ENCODE results near the gene SCNN1B. TPM values are rescaled to one million over a fixed set of nuclear protein-coding genes. Genes with fewer than 3 reads are reported as not detected.

The SCNN1B gene
- total and polyA plus RNA-seq, 2 of the 13 experiments (the other 11 are each of a cell fraction or from before 2014, with no cell fraction given) = not detected

DNA sequence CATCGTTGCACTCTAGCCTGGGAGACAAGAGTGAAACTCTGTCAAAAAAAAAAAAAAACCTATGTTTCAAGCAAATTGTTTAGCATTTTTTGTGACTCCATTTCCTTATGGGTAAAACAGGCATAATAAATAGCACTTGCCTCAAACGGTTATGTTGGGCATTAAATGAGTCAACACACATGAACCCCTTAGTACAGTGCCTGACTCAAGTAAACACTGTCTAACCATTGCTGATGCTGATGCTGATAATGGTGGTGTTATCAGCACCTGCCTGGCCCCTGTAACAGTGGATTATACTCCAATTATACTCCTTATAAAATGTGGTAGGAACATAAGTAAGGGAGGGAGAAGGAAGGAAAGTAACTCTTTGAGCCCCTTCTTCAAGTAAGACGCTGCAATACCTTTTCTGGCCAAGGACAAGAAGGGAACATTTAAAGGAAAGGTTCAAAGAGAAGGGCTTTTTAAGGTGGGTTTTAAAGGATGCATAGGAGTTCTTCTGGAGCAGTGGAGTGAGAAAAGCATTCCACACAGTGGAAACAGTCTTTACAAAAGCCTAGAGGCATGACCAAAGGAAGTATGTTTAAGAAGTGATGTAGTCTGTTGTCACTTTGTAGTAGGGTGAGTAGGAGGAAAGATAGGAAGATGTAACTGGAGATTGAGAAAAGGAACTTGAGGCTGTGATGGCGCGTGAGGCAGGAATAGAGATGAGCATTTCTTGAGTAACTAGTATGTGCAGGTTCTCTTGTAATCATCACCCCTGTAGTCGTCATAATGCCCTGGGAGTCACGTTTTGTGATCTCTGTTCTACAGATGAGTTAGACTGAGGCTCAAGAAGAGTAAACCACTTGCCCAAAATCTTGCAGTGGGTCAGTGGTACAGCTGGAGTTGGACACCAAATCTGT lies 4.3 kb downstream of the SCNN1B start (continued):
- TF ChIP-seq, protein P1, sequence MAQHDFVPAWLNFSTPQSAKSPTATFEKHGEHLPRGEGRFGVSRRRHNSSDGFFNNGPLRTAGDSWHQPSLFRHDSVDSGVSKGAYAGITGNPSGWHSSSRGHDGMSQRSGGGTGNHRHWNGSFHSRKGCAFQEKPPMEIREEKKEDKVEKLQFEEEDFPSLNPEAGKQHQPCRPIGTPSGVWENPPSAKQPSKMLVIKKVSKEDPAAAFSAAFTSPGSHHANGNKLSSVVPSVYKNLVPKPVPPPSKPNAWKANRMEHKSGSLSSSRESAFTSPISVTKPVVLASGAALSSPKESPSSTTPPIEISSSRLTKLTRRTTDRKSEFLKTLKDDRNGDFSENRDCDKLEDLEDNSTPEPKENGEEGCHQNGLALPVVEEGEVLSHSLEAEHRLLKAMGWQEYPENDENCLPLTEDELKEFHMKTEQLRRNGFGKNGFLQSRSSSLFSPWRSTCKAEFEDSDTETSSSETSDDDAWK (CRISPR knock-in tag; IDR thresholded peaks at IDR 0.05) = no peak
- TF ChIP-seq, protein P2, sequence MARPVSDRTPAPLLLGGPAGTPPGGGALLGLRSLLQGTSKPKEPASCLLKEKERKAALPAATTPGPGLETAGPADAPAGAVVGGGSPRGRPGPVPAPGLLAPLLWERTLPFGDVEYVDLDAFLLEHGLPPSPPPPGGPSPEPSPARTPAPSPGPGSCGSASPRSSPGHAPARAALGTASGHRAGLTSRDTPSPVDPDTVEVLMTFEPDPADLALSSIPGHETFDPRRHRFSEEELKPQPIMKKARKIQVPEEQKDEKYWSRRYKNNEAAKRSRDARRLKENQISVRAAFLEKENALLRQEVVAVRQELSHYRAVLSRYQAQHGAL (CRISPR knock-in tag; IDR thresholded peaks at IDR 0.05; ENCODE audit: not compliant biosample characterization) = no peak
- TF ChIP-seq SYNCRIP (IDR thresholded peaks at IDR 0.05; ENCODE audit: insufficient read depth, low read depth, low read length) = no peak
- TF ChIP-seq RFX1 (IDR thresholded peaks at IDR 0.05) = no peak
- no peak for TF ChIP-seq ZNF619 (CRISPR knock-in tag; IDR thresholded peaks at IDR 0.05)
- TF ChIP-seq, protein P3, sequence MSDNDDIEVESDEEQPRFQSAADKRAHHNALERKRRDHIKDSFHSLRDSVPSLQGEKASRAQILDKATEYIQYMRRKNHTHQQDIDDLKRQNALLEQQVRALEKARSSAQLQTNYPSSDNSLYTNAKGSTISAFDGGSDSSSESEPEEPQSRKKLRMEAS (IDR thresholded peaks at IDR 0.05) = no peak
- TF ChIP-seq KDM5B (CRISPR knock-in tag; IDR thresholded peaks at IDR 0.05; ENCODE audit: borderline replicate concordance) = no peak
- TF ChIP-seq SMAD1 (CRISPR knock-in tag; IDR thresholded peaks at IDR 0.05; ENCODE audit: borderline replicate concordance, low read depth) = no peak

DNA sequence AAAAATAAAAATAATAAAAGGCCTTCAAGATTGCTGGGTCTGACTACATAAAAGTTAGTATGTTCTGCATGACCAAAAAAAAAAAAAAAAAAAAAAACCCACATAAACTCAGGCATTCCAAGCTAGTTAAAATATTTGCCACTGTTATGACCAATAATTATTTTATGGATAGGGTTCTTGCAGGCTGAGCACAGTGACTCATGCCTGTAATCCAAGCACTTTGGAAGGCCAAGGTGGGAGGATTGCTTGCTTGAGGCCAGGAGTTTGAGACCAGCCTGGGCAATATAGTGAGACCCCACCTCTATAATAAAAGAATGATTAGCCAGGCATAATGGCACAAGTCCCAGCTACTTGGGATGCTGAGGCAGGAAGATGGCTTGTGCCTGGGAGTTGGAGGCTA lies 8.1 kb downstream of the SCNN1B start:
- TF ChIP-seq ZNF121 (CRISPR knock-in tag; IDR thresholded peaks at IDR 0.05) = peak; percentile 67; the same call in 1 of the 2 replicates
- TF ChIP-seq, protein P4, sequence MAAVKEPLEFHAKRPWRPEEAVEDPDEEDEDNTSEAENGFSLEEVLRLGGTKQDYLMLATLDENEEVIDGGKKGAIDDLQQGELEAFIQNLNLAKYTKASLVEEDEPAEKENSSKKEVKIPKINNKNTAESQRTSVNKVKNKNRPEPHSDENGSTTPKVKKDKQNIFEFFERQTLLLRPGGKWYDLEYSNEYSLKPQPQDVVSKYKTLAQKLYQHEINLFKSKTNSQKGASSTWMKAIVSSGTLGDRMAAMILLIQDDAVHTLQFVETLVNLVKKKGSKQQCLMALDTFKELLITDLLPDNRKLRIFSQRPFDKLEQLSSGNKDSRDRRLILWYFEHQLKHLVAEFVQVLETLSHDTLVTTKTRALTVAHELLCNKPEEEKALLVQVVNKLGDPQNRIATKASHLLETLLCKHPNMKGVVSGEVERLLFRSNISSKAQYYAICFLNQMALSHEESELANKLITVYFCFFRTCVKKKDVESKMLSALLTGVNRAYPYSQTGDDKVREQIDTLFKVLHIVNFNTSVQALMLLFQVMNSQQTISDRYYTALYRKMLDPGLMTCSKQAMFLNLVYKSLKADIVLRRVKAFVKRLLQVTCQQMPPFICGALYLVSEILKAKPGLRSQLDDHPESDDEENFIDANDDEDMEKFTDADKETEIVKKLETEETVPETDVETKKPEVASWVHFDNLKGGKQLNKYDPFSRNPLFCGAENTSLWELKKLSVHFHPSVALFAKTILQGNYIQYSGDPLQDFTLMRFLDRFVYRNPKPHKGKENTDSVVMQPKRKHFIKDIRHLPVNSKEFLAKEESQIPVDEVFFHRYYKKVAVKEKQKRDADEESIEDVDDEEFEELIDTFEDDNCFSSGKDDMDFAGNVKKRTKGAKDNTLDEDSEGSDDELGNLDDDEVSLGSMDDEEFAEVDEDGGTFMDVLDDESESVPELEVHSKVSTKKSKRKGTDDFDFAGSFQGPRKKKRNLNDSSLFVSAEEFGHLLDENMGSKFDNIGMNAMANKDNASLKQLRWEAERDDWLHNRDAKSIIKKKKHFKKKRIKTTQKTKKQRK (IDR thresholded peaks at IDR 0.05; ENCODE audit: low read length) = no peak
- Histone ChIP-seq H3K4me2 (ENCODE audit: low read depth, low read length) (no peak overlapping the region), H3K9ac (ENCODE audit: insufficient read depth, low read depth, low read length) (no peak overlapping the region), H2AFZ (ENCODE audit: low read length) (no peak overlapping the region), H3K27me3 (ENCODE audit: control insufficient read depth in 1 of 2, insufficient read depth in 2 of 2, low read length in 2 of 2) (peaks cover 1 to 13% of the 10 kb centered on the region in 2 experiments; a peak in 3 of 5 replicates), H3K79me2 (ENCODE audit: insufficient read depth, low read length) (no peaks in the 10 kb centered on the region), H3K4me1 (ENCODE audit: insufficient read depth, low read length) (no peaks in the 10 kb centered on the region), H3K4me3 (replicated peaks in 1 of 3; ENCODE audit: insufficient read depth in 1 of 3, low read depth in 2 of 3, low read length in 3 of 3) (no peak overlapping the region), H3K36me3 (replicated peaks in 1 of 2; ENCODE audit: control insufficient read depth in 1 of 2, insufficient read depth in 2 of 2, low read length in 2 of 2) (no peaks in the 10 kb centered on the region), H3K9me3 (ENCODE audit: low read length) (no peaks in the 10 kb centered on the region), H3K27ac (ENCODE audit: extremely low read length, insufficient read depth, low read length) (no peak overlapping the region), H4K20me1 (ENCODE audit: insufficient read depth, low read length) (no peaks in the 10 kb centered on the region)
- no TSS peak for BruUV-seq (replicated peaks)
- no peak for ATAC-seq
- CTCF ChIA-PET (ENCODE audit: low intra/inter-chr PET ratio, low total read pairs) = no interaction called here
- no peak for FAIRE-seq
- DNase-seq (ENCODE audit: low spot score) = no peak
- in situ Hi-C loops (cut with HindIII; ENCODE audit: extremely low pct_ligation_motif_present, low pct_unique_long_range_greater_than_20kb) = no loop called here
- POLR2A ChIA-PET = interaction anchor here (0.6 kb wide), 1 partner anchor 436 kb away, joined by 3 read pairs; no protein-coding TSS in a partner anchor
- intact Hi-C loops (cut with micrococcal nuclease; ENCODE audit: unreplicated experiment) = no loop called here

All from HepG2 (cell line).